ENCODE results near the gene COL4A2.

DNA sequence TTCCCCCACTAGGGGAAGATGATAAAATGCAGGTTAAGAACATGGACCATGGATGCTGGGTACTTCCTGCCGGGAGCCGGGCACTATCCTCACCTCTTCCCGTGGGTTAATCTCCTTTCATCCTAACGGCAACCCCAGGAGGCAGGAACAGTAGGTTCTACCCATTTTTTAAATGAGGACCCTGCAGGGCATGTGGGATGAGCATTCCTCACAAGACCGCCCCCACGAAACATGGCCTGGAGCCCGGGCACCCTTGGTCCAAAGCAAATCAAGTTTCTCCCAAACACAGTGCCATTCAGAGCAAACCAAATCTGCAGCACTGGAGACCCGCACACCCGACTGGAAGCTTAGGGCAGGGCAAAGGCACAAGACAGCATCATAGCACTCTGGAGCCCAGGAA is 35.4 kb downstream of the COL4A2 start:
- no peak for TF ChIP-seq ZNF302 (tag by site-specific recombination; IDR thresholded peaks at IDR 0.05; ENCODE audit: low read depth)
- TF ChIP-seq ZNF416 (tag by site-specific recombination; IDR thresholded peaks at IDR 0.05): no peak
- TF ChIP-seq PATZ1 (tag by site-specific recombination; IDR thresholded peaks at IDR 0.05): no peak
- TF ChIP-seq, protein P1, sequence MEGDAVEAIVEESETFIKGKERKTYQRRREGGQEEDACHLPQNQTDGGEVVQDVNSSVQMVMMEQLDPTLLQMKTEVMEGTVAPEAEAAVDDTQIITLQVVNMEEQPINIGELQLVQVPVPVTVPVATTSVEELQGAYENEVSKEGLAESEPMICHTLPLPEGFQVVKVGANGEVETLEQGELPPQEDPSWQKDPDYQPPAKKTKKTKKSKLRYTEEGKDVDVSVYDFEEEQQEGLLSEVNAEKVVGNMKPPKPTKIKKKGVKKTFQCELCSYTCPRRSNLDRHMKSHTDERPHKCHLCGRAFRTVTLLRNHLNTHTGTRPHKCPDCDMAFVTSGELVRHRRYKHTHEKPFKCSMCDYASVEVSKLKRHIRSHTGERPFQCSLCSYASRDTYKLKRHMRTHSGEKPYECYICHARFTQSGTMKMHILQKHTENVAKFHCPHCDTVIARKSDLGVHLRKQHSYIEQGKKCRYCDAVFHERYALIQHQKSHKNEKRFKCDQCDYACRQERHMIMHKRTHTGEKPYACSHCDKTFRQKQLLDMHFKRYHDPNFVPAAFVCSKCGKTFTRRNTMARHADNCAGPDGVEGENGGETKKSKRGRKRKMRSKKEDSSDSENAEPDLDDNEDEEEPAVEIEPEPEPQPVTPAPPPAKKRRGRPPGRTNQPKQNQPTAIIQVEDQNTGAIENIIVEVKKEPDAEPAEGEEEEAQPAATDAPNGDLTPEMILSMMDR (tag by site-specific recombination; IDR thresholded peaks at IDR 0.05): no peak
- TF ChIP-seq, protein P2, sequence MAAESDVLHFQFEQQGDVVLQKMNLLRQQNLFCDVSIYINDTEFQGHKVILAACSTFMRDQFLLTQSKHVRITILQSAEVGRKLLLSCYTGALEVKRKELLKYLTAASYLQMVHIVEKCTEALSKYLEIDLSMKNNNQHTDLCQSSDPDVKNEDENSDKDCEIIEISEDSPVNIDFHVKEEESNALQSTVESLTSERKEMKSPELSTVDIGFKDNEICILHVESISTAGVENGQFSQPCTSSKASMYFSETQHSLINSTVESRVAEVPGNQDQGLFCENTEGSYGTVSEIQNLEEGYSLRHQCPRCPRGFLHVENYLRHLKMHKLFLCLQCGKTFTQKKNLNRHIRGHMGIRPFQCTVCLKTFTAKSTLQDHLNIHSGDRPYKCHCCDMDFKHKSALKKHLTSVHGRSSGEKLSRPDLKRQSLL (tag by site-specific recombination; IDR thresholded peaks at IDR 0.05): no peak
- no peak for TF ChIP-seq ZSCAN18 (tag by site-specific recombination; IDR thresholded peaks at IDR 0.05)
- TF ChIP-seq ZBTB7A (tag by site-specific recombination; IDR thresholded peaks at IDR 0.05; ENCODE audit: low read depth): no peak
- no peak for TF ChIP-seq ZNF274 (IDR thresholded peaks at IDR 0.05; ENCODE audit: low read length)
- TF ChIP-seq ZNF274 (tag by site-specific recombination; IDR thresholded peaks at IDR 0.05; ENCODE audit: borderline replicate concordance): no peak
- TF ChIP-seq ZNF660 (tag by site-specific recombination; IDR thresholded peaks at IDR 0.05): no peak
- no peak for TF ChIP-seq ZNF510 (tag by site-specific recombination; IDR thresholded peaks at IDR 0.05; ENCODE audit: insufficient replicate concordance)
- no peak for TF ChIP-seq ZNF280D (tag by site-specific recombination; IDR thresholded peaks at IDR 0.05)
- no peak for TF ChIP-seq ZNF707 (tag by site-specific recombination; IDR thresholded peaks at IDR 0.05)
- no peak for TF ChIP-seq HOXA7 (CRISPR knock-in tag; IDR thresholded peaks at IDR 0.05; ENCODE audit: borderline replicate concordance)
- no peak for TF ChIP-seq ZNF121 (tag by site-specific recombination; IDR thresholded peaks at IDR 0.05)
